Renal cortex interstitium (tissue), 15 donors: Measurements from ENCODE around the gene MTMR8. TPM values are rescaled to one million over a fixed set of nuclear protein-coding genes. Genes with fewer than 3 reads are reported as not detected.
"Not testable (repeated sequence)": the region's sequence is repeated elsewhere in the genome, so short reads cannot be mapped to it uniquely, and the experiment has no call there.

Source experiments
- DNase-seq, 11 donors: peaks; one replicate each; pipeline ENCODE4 v3.0.0-alpha.2; 2013; ENCODE audit warnings: low read depth in 9 of 11, low spot score in 4 of 11; ENCODE audit errors: extremely low read depth in 1 of 11
- long read RNA-seq, 16 experiments: transcript quantifications; one replicate each; lab custom pipeline, GENCODE V29; 2026
- polyA plus RNA-seq, 3 donors: library from polyadenylated mRNA; unstranded; fragments of 120-200 nt; gene quantifications; one replicate each; pipeline ENCODE4 v1.2.1, GENCODE V29; 2013; ENCODE audit not compliant: insufficient read length in 3 of 3

Gene MTMR8
- polyA plus RNA-seq: 1 to 10 TPM; 1.4 to 2.4 (median 2.2) TPM
- long read RNA-seq, donor 1: 0 reads
- long read RNA-seq, donor 2: 0 reads
- long read RNA-seq, donor 3: 0 reads
- long read RNA-seq, donor 4: 0 reads
- long read RNA-seq, donor 5: 0 reads
- long read RNA-seq, donor 6: 0 reads
- long read RNA-seq, donor 7: 0 reads
- long read RNA-seq, donor 8: 0 reads
- long read RNA-seq, donor 9: 0 reads
- long read RNA-seq, donor 10: 0 reads
- long read RNA-seq, donor 11: 0 reads
- long read RNA-seq, donor 12: 0 reads
- long read RNA-seq, donor 13: 0 reads
- long read RNA-seq, donor 14: 0 reads
- long read RNA-seq, donor 15: 0 reads
- long read RNA-seq, donor 16: 0 reads

DNA sequence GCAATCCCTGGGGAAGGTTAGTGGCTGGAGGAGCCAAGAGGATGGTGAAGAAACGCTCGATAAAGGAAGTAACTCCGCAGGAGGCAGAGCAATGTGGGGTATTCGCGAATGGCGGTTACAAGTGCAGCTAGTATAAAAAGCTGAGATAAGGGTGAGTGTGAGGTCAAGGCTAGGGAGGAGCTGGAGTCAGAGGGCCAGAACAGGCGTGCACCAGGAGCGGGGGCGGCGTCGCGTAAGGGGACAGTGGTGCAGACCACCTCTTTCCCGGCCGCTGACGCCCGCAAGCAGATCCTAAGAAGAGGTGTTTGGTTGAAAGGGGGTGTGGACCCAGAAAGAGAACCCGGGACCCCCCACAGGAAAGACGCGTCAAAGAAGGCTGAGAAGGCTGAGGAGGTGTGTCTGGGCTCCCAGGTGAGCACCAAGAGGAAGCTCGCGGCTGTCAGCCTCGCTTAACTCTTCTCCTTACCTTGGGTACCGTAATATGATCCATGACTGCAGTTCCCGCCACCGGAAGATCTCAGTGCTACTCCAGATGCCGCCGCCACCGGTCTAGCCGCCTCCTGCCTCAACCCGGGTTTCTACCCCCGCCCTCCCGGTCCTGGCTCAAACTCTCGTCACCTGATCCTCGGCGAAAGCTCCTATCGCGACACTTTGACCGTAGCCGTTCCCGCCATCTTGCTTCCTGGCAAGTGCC is at the start of gene MTMR8:
Gene MTMR8 (minus strand): TSS at position 579 of the 694 bp plus-strand sequence. CDS start 89 bp downstream, at position 490.
- peak; percentile 33 to 63 (median 47) for DNase-seq

DNA sequence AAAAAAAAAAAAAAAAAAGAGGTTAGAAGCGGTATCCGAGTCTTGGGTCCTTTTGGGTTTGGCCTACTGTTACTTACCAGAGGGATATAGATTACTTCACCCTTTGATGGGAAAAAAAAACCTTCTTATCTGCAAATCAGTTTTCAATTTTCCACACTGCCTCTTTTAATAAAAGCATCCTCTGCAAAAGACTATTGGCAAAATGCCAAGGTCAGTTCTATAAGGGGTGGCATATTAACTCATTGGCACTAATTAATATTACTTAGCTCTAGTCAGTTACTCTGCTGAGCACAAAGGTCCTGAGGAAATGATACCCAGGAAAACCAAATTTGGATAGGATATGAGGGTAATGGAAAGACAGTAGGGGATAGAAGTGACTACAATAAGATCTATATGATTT is 44.3 kb upstream of the MTMR8 start:
- DNase-seq: no peak

DNA sequence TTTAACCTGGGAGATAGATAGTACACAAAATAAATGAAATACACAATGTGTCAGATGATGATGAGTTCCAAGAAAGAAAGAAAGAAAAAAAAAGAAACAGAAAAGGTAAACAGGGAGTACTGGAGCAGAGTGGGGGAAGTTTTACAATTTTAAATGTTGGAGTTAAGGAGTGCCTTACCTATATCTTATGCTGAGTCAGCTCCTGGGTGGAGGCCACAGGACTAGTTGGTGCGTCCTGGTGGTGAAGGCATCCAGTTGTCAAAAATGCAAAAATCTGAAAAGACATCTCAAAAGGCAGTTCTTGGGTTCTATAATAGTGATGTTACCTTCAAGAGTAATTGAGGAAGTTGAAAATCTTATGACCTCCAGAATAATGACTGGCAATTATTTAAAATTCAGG is 42.4 kb upstream of the MTMR8 start:
- no peak for DNase-seq

DNA sequence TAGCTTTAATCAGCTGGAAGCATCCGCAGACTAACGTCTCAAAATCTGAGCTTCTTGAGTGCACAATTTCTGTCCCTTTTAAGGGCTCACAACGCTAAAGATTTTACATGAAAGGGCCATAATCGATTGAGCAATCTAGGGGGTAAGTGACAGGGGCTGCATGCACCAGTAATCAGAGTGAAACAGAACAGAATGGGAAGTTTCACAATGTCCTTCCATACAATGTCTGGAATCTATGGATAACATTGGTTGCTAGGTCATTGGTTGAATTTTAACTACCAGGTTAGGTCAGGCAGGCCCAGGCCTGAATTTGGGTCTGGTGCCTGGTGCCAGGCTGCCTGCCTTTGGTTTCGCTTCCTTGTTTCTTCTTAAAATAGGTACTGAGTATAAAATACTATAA is 42.0 kb upstream of the MTMR8 start:
- no peak for DNase-seq

DNA sequence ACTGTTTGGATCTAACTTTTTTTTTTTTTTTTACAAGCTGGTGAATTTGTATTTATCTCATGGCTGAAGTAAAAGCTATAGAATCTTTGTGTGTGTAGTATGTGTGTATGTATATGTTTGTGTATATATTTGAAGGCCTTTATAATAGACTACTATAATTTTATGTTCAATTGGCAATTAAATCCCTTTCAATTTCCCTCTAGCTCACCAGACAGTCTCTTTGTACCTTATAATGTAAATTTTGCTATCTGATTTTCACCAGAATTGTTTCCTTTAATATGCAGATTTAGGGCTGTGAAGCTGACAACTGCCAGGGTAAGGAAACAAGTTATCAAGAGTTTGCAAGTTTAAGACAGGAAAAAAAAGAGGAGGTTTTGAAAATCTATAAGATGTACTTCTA is 33.1 kb upstream of the MTMR8 start:
- DNase-seq: no peak

DNA sequence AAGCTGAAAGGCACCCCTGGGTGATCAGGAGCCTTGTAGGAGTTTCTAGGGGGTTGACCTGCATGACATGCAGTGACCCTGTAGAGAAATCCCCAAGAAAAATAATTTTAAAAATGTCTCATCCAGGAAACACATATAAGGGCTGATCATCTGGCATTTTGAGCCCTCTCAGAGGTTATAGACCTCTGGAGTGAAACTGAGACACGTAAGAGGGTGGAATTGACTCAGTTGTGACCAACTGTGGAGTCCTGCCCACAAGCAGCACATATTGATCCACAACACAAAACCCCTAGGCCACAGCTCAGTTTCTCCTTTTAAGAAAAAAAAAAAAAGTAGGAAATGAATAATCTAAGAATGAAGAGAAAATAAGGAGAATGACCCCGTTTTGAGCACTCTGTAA is 32.5 kb upstream of the MTMR8 start:
- no peak for DNase-seq

DNA sequence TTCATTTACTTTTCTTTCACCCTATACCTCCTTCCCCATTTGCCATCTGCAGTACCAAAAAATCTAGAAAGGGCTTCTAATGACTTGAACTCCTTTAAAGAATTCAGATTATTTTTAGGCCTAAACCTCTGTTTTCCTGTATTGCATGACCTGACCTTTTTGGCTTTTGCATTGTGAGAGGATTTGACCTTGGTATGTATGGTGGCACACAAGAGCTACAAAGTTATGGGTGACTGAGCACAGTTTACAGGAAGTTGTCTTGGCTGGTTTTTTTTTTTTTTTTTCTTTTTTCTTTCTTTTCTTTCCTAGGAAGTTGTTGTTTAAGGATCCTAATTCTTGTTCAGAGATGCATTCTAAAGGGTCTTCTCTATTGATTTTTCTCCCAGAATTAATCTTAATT is 32.0 kb upstream of the MTMR8 start:
- no peak for DNase-seq

DNA sequence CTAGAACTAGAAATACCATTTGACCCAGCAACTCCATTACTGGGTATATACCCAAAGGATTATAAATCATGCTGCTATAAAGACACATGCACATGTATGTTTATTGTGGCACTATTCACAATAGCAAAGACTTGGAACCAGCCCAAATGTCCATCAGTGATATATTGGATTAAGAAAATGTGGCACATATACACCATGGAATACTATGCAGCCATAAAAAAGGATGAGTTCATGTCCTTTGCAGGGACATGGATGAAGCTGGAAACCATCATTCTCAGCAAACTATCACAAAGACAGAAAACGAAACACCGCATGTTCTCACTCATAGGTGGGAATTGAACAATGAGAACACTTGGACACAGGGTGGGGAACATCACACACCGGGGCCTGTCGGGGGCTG is 14.5 kb upstream of the MTMR8 start:
- not testable (repeated sequence) for DNase-seq

DNA sequence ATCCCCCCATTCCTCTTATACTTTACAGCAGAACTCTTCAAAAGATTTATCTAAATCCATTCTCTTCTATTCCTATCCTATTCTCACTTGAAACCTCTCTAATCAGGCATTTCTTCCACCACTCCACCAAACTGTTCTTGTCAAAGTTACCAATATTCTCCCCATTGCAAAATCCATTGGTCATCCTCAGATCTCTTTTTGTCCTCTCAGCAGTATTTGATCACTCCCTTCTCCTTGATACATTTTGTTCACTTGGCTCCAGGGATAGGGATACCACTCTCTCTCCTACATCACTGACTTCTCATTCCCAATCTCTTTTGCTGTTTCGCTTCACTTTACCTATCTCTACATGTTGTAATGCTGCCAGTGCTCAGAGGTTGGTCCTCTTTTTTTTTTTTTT is 2.8 kb upstream of the MTMR8 start:
- no peak for DNase-seq

DNA sequence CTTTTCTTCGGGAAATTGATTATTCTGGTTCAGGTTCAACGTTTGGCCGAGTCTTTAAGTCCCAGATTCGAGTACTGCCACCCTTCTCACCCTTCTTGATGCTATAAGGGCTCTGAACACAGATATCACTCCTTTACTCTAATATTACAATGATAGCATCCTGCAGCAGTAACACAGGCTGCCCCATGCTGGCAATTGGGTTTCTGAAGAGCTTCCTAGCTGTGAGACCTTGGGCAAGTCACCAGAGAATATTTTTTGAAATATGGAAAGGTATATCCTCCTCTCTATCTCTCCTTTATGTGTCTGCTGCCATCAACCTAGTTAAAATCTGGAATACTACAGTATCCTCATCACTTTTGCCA is 297 bp upstream of the MTMR8 start:
- no peak for DNase-seq

DNA sequence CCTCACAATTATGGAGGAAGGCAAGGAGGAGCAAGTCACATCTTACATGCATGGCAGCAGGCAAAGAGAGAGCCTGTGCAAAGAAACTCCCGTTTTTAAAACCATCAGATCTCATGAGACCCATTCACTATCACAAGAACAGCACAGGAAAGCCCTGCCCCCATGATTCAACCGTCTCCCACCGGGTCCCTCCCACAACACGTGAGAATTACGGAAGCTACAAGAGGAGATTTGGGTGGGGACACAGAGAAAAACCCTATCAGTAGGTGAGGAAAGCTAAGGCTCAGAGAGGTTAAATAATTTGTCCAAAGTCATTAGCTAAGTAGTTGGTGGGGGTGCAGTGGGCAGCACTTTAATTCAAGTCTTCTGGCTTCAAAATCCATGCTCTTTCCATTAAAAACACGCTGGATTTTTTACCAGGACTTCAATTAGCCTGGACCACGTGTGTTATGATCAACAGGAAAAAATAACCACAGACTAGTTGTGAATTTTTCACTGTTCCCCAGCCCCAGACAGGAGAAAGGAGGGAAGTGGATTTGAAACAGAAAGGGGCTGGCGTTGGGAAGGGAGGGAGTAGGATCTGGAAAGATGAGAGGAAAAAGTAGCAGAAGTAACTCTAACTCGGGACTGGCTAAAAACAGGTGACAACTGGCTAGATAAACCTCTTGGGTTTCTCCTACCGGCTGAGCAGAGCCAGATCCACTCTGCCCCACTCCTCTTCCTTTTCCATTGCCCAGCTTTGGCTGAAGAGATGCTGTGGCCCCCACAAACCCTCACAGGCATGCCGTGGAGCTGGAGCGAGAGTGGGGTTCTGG is 986 bp downstream of the MTMR8 start:
- DNase-seq: no peak

DNA sequence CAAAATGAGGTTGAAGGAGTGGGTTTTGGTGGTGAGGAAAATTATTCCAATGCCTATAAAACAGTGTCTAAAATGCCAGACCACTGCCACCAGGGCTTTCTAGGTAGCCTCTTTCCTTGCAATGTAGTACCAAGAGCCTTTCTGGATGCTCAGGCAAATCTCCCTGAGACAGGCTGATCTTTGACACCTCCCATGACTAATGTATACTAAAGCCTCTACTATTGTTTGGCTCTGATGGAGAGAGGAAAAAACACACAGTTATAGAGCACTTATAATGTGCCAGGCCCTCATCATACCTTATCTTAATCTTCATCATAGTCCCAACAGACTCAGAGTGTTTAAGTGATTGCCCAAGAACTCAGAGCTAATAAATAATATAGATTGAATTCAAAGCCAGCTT is 5.8 kb downstream of the MTMR8 start:
- no peak for DNase-seq

DNA sequence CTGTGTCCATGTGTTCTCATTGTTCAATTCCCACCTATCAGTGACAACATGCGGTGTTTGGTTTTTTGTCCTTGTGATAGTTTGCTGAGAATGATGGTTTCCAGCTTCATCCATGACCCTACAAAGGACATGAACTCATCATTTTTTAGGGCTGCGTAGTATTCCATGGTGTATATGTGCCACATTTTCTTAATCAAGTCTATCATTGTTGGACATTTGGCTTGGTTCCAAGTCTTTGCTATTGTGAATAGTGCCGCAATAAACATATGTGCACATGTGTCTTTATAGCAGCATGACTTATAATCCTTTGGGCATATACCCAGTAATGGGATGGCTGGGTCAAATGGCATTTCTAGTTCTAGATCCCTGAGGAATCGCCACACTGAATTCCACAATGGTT is 14.5 kb downstream of the MTMR8 start:
- not testable (repeated sequence) for DNase-seq

DNA sequence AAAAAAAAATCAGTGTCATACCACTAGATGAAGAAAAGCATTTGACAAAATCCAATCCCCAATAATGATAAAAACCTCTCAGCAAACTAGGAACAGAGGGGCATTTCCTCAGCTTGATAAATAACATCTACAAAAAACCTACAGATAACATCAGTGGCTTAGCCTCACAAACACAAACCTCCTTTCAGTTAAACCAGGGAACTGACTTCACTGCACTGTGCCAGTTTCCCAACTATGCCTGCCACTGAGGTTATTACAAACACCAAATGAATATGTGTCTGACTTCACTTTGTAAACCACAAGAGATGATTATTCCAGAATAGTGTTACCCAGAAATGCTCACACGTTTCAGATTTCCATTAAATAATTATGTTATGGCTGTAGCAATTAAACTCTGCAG is 15.3 kb downstream of the MTMR8 start:
- no peak for DNase-seq

DNA sequence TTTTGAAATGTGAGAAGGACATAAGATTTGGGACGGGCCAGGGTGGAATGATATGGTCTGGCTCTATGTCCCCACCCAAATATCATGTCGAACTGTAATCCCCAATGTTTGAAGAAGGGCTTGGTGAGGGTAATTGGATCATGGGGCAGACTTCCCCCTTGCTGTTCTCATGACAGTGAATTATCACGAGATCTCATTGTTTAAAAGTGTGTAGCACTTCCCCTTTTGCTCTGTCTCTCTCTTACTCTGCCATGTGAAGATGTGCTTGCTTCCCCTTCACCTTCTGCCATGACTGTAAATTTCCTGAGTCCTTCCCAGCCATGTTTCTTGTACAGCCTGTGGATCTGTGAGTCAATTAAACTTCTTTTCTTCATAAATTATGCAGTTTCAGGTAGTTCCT is 17.5 kb downstream of the MTMR8 start:
- no peak for DNase-seq

DNA sequence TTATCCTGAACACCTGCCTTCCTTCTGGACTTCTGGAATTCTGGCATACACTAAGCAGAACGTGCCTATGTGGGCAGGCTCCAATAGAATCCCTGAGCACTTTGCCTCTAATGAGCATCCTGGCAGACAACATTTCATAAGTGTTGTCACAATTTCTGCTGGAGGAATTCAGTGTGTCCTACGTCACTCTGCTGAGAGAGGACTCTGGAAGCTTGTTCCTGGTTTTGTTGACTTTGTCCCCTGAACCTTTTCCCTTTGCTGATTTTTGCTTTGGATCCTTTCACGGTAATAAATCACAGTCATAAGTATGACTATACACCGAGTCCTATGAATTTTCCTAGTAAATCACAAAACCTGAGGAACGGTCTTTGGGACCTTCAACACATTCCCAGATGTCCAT is 43.2 kb downstream of the MTMR8 start:
- DNase-seq: no peak

DNA sequence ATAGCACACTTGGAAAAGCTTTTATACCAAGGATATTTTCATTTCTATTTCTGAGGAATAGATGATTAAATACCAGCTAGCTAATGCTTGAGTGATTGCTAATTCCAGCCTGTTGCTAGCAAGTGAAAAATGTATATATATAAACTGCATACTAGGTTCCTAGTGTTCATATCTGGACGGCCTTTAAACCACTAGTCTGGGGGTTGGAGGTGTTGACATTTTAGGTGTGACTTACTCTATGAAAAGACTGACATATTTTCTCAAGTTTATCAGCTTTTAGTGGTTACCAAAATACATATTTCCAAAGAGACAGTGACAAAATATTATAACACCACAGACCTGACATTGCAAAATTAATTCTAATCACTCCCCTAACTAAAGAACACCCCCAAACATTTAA is 44.7 kb downstream of the MTMR8 start:
- no peak for DNase-seq

DNA sequence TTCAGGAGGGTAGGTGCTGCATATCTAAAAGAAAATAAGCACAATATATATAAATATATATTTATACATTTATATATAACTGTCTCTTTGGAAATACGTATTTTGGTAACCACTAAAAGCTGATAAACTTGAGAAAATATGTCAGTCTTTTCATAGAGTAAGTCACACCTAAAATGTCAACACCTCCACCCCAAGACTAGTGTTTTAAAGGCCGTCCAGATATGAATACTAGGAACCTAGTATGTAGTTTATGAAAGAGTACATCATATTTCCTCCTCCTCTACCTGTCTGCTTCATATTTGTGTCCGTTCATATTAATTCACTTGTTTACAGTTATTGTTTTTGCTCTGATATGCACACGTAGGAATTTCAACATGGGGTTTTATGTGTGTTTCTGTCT is 45.2 kb downstream of the MTMR8 start:
- no peak for DNase-seq

DNA sequence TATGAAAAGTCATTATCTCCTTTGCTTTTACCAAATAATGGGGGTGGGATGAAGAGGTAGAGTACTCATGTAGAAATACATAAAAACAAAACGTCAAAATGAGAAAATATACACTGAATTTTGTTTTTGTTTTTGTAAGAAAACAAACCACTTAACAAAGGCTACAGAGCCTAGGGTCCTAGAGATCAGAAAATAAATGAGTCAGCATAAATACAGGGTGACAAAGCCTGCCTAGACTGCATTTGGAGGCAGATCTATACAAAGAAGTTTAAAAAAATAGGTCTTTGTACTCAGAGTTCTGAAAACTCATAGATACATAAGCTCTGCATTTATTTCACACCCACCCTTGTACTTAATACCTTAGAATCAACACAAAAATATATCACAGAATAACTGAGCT is 52.4 kb downstream of the MTMR8 start:
- DNase-seq: no peak

DNA sequence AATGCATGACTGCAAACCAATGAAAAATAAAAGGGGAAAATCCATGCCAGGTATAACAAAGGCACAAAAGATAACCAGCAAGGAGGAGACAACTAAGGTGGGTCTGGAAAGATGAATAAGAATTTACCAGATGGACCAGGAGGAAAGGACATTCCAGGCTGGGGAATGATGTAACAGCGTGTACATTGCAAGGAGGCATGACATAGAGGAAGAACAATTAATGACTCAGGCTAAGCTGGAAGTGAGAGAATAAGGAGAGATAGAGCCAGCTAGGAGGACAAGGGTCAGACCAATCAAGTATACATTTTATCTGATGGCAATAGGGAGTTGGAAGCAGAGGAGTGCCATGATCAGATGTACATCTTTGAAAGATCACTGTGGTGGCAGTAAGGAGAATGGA is 57.0 kb downstream of the MTMR8 start:
- DNase-seq: no peak
